EL (cell line): ENCODE results near the gene AP2S1.
A peak's percentile ranks its signal among the peaks of the same experiment; 100 is the strongest.

Experiments used
- DNase-seq: peaks from one replicate; pipeline ENCODE4 v3.0.0-alpha.2; 2016

The AP2S1 gene

GRCh38 chr19:46798713-46799112 is 51.9 kb downstream of the AP2S1 start:
- no peak for DNase-seq

GRCh38 chr19:46797881-46798280 is 52.8 kb downstream of the AP2S1 start:
- DNase-seq: no peak

GRCh38 chr19:46791944-46792343 is 58.7 kb downstream of the AP2S1 start:
- peak; percentile 69 for DNase-seq

- DNase-seq: no peak
Observed at GRCh38 chr19:46789371-46789770, 61.3 kb downstream of the AP2S1 start.

GRCh38 chr19:46788968-46789338 is 61.7 kb downstream of the AP2S1 start:
- no peak for DNase-seq

- peak; percentile 99 for DNase-seq
Observed at GRCh38 chr19:46788262-46788967, 62.2 kb downstream of the AP2S1 start, which contains the start of gene SLC1A5. SLC1A5 (minus strand) TSS chr19:46788594; CDS start chr19:46787965, 629 bp downstream.
